Activated B cell treated with CpG ODN at 0.5 μM for 24 hours (primary cell): Measurements from ENCODE around the gene S100PBP. TPM values are rescaled to one million over a fixed set of nuclear protein-coding genes. Genes with fewer than 3 reads are reported as not detected.

Source experiments
- ATAC-seq: fragments of 200-7000 bp; cut with Tn5 transposase; one replicate; pipeline ENCODE4 v1.10.0; 2021; ENCODE audit warnings: low read depth, mild to moderate bottlenecking, moderate library complexity
- CTCF ChIA-PET: fragments of 350-600 bp; sonication (Branson Sonifier 250); formaldehyde crosslinking; loops from one replicate; lab custom pipeline; 2021; ENCODE audit warnings: antibody characterized with exemption; lab: Charles Lee
- POLR2A ChIA-PET: fragments of 350-600 bp; sonication (Branson Sonifier 250); formaldehyde crosslinking; loops from one replicate; lab custom pipeline; 2021; ENCODE audit warnings: antibody characterized with exemption; lab: Charles Lee
- DNase-seq: peaks from one replicate; pipeline ENCODE4 v3.0.0; 2022
- H3K27ac Mint-ChIP-seq: one replicate; pipeline ENCODE4 v1.8.0; 2020; ENCODE audit warnings: mixed read lengths
- H3K27me3 Mint-ChIP-seq: one replicate; pipeline ENCODE4 v1.8.0; 2021; ENCODE audit warnings: mixed read lengths
- H3K36me3 Mint-ChIP-seq: one replicate; pipeline ENCODE4 v1.8.0; 2021; ENCODE audit warnings: low read depth, mixed read lengths
- H3K4me1 Mint-ChIP-seq: one replicate; pipeline ENCODE4 v1.8.0; 2021; ENCODE audit warnings: mixed read lengths
- H3K4me3 Mint-ChIP-seq: one replicate; pipeline ENCODE4 v1.8.0; 2020; ENCODE audit warnings: mild to moderate bottlenecking, mixed read lengths
- H3K9me3 Mint-ChIP-seq: one replicate; pipeline ENCODE4 v1.8.0; 2020; ENCODE audit warnings: mixed read lengths
- intact Hi-C: fragments of 100-400 bp; cut with micrococcal nuclease; formaldehyde crosslinking; loops from one replicate; pipeline ENCODE4 v1.15.1; 2024
- total RNA-seq: library from RNA; stranded (reverse); gene quantifications from 2 replicates; pipeline ENCODE4 v1.2.3, GENCODE V29; 2022
- TF ChIP-seq, protein P1 (sequence below): fragments of 200-600 bp; IDR thresholded peaks from one replicate; pipeline ENCODE4 v1.8.0; 2022; ENCODE audit warnings: antibody characterized with exemption, mild to moderate bottlenecking

S100PBP gene
- total RNA-seq, 1 donor from 2014 or later = 50.5 TPM

DNA sequence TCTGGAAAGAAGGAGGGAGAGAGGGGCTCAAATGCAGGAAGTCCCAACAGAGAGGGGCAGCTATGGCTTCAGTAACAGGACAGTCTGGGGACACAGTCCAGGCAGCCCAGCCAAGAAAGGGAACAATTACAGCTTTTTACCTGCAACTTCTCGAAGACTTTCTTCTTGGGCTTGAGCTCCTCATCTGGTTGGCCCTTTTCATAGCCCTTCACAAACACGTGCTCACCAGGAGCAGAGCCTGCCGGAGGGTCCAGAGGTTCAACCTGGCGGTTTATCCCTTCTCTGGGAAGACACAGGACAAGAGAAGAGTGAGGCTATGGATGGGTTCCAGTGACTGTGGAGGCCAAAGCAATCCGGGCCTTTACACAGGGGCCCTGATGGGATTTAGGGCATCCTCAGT lies 38.2 kb upstream of the S100PBP start:
- no peaks in the 10 kb centered on the region for H3K4me1 Mint-ChIP-seq
- no peak overlapping the region for H3K4me3 Mint-ChIP-seq
- peaks cover 90% of the 10 kb centered on the region for H3K36me3 Mint-ChIP-seq
- no peak for DNase-seq
- no peaks in the 10 kb centered on the region for H3K27me3 Mint-ChIP-seq
- ChIA-PET POLR2A (interaction anchor here (0.5 kb wide), 1 partner anchor 1856 kb away, joined by 4 read pairs; no protein-coding TSS in a partner anchor), CTCF (no interaction called here)
- intact Hi-C loops = no loop called here
- H3K27ac Mint-ChIP-seq = no peak overlapping the region
- ATAC-seq = no peak
- H3K9me3 Mint-ChIP-seq = no peaks in the 10 kb centered on the region
- TF ChIP-seq, protein P1, sequence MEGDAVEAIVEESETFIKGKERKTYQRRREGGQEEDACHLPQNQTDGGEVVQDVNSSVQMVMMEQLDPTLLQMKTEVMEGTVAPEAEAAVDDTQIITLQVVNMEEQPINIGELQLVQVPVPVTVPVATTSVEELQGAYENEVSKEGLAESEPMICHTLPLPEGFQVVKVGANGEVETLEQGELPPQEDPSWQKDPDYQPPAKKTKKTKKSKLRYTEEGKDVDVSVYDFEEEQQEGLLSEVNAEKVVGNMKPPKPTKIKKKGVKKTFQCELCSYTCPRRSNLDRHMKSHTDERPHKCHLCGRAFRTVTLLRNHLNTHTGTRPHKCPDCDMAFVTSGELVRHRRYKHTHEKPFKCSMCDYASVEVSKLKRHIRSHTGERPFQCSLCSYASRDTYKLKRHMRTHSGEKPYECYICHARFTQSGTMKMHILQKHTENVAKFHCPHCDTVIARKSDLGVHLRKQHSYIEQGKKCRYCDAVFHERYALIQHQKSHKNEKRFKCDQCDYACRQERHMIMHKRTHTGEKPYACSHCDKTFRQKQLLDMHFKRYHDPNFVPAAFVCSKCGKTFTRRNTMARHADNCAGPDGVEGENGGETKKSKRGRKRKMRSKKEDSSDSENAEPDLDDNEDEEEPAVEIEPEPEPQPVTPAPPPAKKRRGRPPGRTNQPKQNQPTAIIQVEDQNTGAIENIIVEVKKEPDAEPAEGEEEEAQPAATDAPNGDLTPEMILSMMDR = no peak

DNA sequence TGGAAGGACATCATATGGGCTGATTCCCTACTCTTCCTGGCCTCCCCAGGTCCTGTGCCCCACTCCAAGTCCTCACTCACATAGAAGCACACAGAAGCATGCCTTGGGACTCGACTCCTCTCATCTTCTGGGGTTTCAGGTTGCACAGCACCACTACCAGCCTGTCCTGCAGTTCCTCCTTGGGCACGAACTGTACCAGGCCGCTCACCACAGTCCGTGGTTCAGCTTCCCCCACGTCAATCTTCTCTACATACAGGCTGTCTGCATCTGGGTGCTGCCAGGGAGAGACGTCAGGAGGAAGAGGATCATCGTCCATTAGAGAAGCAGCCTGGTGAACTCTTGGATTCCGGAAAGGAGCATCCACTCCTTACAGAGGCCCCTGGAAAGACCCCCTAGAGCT lies 37.4 kb upstream of the S100PBP start:
- Mint-ChIP-seq H3K9me3 (no peaks in the 10 kb centered on the region), H3K4me3 (no peak overlapping the region), H3K27ac (no peak overlapping the region), H3K4me1 (no peaks in the 10 kb centered on the region), H3K36me3 (peaks cover 89% of the 10 kb centered on the region), H3K27me3 (no peaks in the 10 kb centered on the region)
- intact Hi-C loops = no loop called here
- ATAC-seq (no peak), DNase-seq (no peak)
- POLR2A ChIA-PET = no interaction called here
- CTCF ChIA-PET = no interaction called here
- TF ChIP-seq, protein P1 = no peak

DNA sequence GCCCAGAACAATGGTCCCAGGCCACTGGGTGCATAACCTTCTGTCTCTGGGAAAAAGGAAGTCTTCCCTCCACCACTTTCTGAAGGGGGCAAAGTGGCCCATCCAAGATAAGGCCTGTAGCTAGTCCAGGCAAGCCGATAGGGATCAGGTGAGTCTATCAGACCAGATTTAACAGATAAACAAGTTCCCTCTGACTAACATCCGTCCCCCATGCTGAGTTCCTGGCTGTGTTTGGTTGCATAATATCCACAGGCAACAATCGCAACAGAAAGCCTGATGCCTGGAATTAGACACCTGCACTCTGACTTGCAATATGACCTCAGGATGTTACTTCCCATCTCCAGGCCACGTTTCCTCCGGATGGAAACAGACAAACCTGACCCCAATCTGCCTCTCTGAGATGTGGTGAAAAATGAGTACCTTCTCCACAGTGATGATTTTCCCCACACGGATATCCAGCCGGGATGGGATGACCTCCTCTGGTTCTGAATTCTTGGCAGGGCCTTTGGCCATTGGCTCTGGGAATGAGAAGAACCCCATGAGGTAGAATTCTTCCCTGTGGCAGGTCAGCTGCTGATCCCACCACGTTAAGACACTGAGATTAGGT lies 36.7 kb upstream of the S100PBP start:
- POLR2A ChIA-PET = no interaction called here
- TF ChIP-seq, protein P1 = no peak
- Mint-ChIP-seq H3K4me3 (no peak overlapping the region), H3K36me3 (peaks cover 86% of the 10 kb centered on the region), H3K27ac (no peak overlapping the region), H3K4me1 (no peaks in the 10 kb centered on the region), H3K27me3 (no peaks in the 10 kb centered on the region), H3K9me3 (no peaks in the 10 kb centered on the region)
- DNase-seq (no peak), ATAC-seq (no peak)
- intact Hi-C loops = no loop called here
- CTCF ChIA-PET = no interaction called here

DNA sequence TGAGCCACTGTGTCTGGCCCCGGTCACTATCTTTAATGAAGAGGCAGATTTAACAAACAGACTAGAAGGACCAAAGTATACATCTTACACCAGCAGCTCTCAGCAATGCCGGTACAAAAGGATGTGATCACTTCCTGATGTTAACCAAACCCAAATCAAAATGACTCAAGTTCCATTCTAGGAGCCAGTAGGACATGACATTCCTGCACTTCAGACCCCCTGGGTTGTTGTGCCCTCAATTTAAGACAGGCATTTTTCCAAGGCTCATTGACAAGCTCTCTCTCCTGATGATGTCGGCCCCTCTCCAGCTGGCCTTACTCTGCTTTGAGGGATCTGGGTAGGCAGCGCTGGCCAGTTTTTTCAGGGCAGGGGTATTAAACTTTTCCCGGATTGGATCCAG lies 35.4 kb upstream of the S100PBP start:
- ATAC-seq (no peak), DNase-seq (no peak)
- Mint-ChIP-seq H3K36me3 (peaks cover 87% of the 10 kb centered on the region), H3K4me3 (no peak overlapping the region), H3K9me3 (no peaks in the 10 kb centered on the region), H3K27me3 (no peaks in the 10 kb centered on the region), H3K27ac (peak overlapping the region; percentile 46), H3K4me1 (no peaks in the 10 kb centered on the region)
- intact Hi-C loops = no loop called here
- TF ChIP-seq, protein P1 = no peak
- CTCF ChIA-PET = interaction anchor here (1.4 kb wide), 1 partner anchor 70 kb away, joined by 3 read pairs; no protein-coding TSS in a partner anchor
- POLR2A ChIA-PET = no interaction called here

DNA sequence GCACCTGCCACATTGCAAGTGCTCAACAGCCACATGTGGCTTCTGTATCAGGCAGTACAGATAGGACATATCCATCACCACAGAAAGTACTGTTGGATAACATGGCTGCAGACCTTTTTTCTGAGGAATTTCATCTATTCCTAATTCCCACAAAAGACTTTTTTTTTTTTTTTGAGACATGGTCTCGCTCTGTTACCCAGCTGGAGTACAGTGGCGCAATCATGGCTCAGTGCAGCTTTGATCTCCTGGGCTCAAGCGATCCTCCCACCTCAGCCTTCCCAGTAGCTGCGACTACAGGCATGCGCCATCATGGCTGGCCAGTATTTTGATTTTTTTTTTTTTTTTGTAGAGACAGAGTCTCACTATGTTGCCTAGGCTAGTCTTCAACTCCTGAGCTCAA lies 33.6 kb upstream of the S100PBP start:
- DNase-seq (no peak), ATAC-seq (no peak)
- CTCF ChIA-PET = interaction anchor here (1.1 kb wide), 2 partner anchors 10 to 11 kb away, joined by 3 read pairs; no protein-coding TSS in a partner anchor
- no peaks in the 10 kb centered on the region for H3K27me3 Mint-ChIP-seq
- H3K4me1 Mint-ChIP-seq = peaks cover 2% of the 10 kb centered on the region
- H3K36me3 Mint-ChIP-seq = peaks cover 79% of the 10 kb centered on the region
- TF ChIP-seq, protein P1 = no peak
- no peak overlapping the region for H3K4me3 Mint-ChIP-seq
- intact Hi-C loops = no loop called here
- POLR2A ChIA-PET = no interaction called here
- H3K27ac Mint-ChIP-seq = no peak overlapping the region
- H3K9me3 Mint-ChIP-seq = no peaks in the 10 kb centered on the region
